ENCODE measurements around the gene PTPRU.

Gene PTPRU

GRCh38 chr1:29236712-29237128, 398 bp downstream of the PTPRU start:
- in situ Hi-C loops (cut with MboI; ENCODE audit: low sequenced_read_pairs, unreplicated experiment): loop anchor here (25.0 kb wide), 1 partner anchor 1476 kb away; the partner anchor contains the start of gene MATN1
- no peak for TF ChIP-seq CTCF (IDR thresholded peaks at IDR 0.05; ENCODE audit: borderline replicate concordance, control extremely low read depth, extremely low read depth, insufficient read depth, missing control alignments)
- DNase-seq (ENCODE audit: low spot score): peak; percentile 41

- in situ Hi-C loops (cut with MboI; ENCODE audit: low sequenced_read_pairs, unreplicated experiment): loop anchor here (25.0 kb wide), 1 partner anchor 1475 kb away; the partner anchor contains the start of gene MATN1
- peak; percentile 48 for DNase-seq (ENCODE audit: low spot score)
- no peak for TF ChIP-seq CTCF (IDR thresholded peaks at IDR 0.05; ENCODE audit: borderline replicate concordance, control extremely low read depth, extremely low read depth, insufficient read depth, missing control alignments)
Observed at GRCh38 chr1:29237129-29237821, 953 bp downstream of the PTPRU start.

DNA sequence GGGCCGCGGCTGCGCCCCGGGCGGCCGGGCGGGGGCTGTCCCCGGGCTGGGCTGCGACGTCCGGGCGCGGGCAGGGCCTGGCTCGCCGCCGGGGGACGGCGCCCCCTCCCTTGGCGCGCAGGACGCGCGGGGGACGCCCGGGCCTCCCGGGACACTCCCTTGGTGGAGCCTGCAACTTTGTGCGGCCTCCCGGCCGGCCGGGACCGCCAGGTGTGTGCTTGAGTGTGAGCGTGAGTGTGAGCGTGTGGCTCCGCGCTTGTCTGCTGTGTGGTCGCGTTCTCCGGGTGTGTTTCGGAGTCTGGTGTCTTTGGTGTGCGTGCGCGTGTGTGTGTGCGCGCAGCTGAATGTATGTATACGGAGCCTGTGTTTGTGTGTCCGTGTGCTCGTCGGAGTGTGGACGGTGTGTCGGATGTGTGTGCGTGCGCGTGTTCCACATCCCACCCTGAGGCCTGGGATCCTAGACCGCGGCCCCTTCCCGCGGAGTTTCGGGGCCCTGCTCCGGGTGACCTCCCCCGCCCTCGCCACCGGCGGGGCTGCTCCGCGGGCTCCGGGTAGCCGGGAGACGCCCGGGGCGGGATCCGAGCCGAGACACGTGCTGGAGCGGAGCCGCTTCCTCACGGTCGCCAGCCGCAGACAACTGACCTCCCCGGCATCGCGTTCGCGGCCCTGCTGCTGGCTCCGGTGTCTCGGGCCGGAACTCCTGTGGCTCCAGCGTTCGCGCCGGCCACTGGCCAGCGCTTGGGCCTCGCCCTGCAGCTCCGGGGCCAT, 1.7 kb downstream of the PTPRU start:
- no peak for TF ChIP-seq CTCF (IDR thresholded peaks at IDR 0.05; ENCODE audit: borderline replicate concordance, control extremely low read depth, extremely low read depth, insufficient read depth, missing control alignments)
- in situ Hi-C loops (cut with MboI; ENCODE audit: low sequenced_read_pairs, unreplicated experiment): loop anchor here (25.0 kb wide), 1 partner anchor 1474 kb away; the partner anchor contains the start of gene MATN1
- peak; percentile 50 for DNase-seq (ENCODE audit: low spot score)

- in situ Hi-C loops (cut with MboI; ENCODE audit: low sequenced_read_pairs, unreplicated experiment): loop anchor here (25.0 kb wide), 1 partner anchor 1474 kb away; the partner anchor contains the start of gene MATN1
- no peak for DNase-seq (ENCODE audit: low spot score)
Observed at GRCh38 chr1:29238620-29239002, 2.3 kb downstream of the PTPRU start.

GRCh38 chr1:29239142-29239541, 2.8 kb downstream of the PTPRU start:
- no peak for DNase-seq (ENCODE audit: low spot score)
- TF ChIP-seq CTCF (IDR thresholded peaks at IDR 0.05; ENCODE audit: borderline replicate concordance, control extremely low read depth, extremely low read depth, insufficient read depth, missing control alignments): no peak
- in situ Hi-C loops (cut with MboI; ENCODE audit: low sequenced_read_pairs, unreplicated experiment): loop anchor here (25.0 kb wide), 1 partner anchor 1473 kb away; the partner anchor contains the start of gene MATN1

More at GRCh38 chr1:29238620-29239002, 2.3 kb downstream of the PTPRU start:
- no peak for TF ChIP-seq CTCF (IDR thresholded peaks at IDR 0.05; ENCODE audit: borderline replicate concordance, control extremely low read depth, extremely low read depth, insufficient read depth, missing control alignments)

DNA sequence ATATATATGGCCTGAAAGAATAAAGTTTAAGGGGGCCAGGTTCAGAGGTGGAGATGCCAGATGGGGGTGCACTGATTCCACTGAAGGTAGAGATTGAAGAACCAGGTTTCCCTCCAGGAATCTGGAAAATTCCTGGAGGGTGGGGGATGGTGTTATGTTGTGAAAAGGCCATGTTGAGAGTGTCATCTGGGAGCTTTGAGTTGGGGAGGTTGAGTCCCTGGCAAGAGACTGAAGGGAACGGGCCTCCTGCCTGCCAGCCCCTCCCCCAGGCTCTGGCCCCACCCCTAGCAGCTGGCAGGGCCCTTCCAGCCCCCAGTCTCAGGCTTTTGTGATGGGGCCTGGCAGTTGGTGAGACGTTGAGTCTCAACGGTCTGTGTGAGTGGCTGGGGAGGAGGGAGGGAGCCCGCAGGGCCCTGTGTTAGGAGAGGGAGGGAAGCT, 4.1 kb downstream of the PTPRU start:
- no peak for DNase-seq (ENCODE audit: low spot score)
- no peak for TF ChIP-seq CTCF (IDR thresholded peaks at IDR 0.05; ENCODE audit: borderline replicate concordance, control extremely low read depth, extremely low read depth, insufficient read depth, missing control alignments)
- in situ Hi-C loops (cut with MboI; ENCODE audit: low sequenced_read_pairs, unreplicated experiment): loop anchor here (25.0 kb wide), 1 partner anchor 1472 kb away; the partner anchor contains the start of gene MATN1
